Measurements from ENCODE around the gene HS3ST3B1.

Gene HS3ST3B1

DNA sequence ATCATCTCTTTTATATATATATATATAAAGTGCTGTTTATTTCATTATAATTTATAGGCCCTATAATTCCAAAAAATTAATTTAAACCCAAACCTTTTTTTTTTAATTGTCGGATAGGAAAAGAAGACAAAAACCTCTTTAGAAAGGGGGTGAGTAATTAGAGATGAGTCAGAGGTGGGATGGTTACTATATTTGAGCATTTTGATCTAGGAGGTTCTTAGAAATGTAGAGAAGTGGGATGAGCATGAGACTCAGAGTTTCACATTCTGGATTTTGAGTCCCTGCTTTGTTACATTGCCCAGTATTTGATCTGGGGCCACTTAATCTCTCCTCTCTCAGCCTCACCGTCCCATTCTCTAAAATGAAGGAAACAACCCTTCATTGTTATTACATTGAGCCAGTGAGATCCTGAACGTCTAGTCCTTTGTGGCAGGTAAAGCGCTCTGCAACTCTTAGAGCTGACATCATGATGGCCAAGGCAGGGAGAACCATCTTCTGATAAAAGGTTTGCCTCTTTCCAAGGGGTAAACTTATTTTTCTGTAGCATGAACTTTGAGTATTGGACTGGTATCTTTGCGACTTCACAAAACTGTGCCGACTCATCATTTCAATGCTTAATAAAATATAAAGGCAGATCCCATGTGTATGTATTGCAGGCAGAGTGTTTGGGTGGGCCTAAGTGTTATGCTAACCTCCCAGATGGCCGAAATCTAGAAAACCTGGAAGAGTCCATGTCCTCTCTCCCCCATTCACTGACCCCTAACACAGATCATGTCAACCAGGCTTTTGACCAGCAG is 21.3 kb downstream of the HS3ST3B1 start:
- DNase-seq: no peak

DNA sequence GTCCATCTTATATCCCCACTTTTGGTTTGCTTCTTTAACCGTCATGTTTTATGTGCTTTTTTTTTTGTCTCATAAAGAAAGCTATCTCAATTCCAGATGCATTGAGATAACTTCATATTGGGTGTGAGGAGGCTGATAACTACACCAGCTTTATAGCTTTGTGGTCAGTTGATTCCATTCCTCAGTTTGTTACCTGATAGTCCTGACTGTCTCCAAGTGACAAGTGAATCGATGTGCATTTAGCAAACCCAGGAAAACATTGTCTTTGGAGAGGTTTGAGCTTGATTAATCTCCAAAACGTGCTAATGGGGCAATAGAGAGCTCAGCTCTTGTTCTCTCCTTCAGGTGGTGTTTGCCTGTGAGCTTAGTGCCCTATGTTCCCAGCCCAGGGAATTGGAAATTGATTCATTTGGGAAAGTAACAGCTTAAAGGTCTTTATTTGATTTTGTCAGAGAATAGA is 22.7 kb downstream of the HS3ST3B1 start:
- no peak for DNase-seq

DNA sequence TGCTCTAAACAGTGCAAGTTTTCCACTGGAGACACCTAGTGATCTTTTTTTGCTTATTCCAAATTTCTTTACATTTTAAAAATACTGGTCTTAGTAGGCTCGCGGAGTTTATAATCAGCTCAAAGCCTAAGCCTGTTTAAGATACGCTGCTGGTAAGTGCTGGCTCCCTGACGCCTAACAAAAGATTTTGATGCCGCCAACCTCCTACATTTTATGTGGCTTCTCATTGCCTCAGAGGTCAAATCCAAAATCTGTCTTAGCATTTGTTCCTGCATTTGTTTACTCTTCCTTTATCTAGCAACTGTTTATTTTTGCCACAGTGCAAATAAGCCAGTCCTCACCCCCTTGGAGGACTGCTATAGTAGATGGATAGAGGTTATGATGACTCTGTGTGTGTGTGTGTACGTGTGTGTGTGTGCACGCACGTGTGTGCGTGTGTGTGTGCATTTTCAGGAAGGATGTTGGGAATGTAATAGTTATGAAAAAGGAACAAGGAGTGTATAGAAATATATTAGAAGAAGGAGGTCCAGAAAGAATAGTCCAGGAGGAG is 24.8 kb downstream of the HS3ST3B1 start:
- DNase-seq: no peak

DNA sequence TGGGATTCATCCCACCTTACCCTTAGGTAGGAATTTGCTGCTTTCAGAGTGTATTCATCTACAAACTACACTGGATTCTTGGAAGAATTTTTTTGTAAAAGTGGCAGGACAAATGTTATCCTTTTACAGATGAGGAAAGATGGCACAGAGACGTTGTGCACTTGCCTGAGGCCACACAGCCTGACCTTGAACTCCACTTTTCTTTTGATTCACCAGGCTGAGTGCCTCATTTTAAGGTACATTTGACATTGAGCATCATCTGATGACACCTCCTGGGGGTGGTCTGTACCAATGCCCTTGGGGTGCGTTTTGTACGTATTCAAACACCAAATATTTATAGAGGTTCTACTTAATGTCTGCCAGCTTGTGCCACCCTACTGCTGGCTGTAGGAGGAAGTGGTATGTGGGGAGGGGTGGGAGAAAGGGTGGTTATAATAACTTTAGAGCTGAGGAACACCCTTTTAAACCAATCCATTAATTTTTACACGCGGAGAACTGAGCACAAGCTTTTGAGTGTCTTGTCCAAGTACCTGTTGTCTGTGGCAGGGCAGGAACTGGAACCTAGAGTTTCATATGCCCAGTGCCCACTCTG is 29.1 kb downstream of the HS3ST3B1 start:
- DNase-seq: no peak

DNA sequence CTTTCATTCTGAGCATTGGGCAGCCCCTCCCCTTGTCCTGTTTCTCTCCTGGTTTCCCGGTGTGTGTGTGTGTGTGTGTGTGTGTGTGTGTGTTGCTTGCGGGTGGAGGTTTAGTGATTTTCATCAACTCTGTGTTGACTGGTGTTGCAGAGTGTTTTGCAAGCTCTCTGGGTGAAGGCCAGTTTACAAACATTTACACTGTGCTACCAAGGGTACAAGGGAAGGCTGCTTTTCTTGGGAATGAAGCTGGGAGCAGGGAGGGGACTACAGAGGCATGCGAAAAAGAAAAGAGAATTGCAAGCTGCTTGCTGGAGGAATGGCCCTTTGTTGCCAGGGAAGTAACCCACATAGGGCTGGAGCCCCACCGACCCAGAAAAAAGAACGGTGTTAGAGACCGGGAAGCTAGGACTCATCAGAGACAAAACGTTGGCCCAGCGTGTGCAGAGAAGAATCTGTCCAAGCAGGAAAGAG is 29.6 kb downstream of the HS3ST3B1 start:
- DNase-seq: no peak

DNA sequence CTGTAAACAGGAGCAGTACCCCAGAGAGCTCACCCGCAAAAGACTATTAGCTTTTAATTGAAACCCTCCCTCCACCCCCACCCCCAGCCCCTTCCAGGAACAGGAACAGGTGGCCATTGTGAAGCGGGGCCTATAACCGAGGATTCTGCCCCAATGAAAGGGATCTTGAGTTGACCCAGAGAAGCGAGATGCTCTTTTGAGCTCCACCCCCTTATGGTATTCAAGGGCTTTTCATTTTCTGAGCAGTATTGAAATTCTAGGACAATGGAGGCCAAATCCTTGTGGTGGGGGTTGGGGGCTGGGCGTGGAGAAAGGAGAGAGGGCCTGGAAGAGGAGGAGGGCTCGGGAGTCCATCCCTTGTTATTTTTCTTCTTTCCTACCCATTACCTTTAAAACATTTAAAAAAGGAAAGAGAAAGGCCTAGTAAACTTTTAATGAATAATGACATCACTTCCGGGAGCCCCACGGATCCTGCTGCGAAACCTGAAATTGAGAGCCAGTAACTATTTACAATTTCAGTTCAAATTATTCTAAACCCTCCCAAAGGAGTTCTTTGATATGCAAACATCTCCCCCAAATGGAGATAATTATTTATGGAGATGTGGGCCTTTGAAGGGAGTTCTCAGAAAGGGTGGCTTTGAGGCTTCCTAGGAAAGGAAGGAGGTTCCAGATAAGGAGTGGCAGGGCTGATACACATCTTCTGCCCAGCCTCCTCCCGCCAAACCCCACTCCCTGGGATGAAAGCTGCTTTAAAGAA is 30.5 kb downstream of the HS3ST3B1 start:
- no peak for DNase-seq

DNA sequence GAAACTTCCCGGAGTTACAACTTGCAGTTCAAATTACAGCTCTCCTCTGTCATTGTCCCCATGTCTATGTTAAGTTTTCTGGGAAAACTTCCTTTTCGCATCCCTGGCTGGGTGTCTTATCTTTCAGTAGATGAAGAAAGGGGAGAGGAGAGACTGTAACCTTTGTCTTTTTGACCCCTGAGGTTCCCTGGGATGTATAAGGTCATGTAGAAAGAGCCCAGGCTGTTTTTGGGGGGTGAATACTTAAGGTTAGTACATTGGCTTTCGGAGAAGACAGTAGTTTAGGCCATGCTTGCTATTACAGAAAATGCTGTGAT is 31.1 kb downstream of the HS3ST3B1 start:
- DNase-seq: no peak

DNA sequence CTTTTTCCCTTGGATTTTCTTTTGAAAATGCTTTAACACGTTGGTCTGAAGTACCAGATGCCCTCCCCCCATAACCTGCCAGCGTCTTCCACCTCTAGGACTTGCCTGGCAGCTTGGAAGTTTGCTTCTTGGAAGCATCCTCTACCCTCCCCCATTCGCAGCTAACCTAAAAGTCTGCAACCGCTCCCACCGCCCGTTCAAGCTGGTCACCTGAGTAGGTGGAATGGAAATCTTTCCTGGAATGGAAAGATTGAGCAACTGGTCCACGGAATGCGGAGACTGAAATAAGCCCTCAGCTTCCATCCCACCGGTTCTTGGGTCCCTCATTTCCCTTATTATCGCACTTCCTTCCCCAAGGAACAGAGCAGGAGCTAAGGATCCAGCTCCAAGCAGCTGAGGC is 31.4 kb downstream of the HS3ST3B1 start:
- DNase-seq: no peak

DNA sequence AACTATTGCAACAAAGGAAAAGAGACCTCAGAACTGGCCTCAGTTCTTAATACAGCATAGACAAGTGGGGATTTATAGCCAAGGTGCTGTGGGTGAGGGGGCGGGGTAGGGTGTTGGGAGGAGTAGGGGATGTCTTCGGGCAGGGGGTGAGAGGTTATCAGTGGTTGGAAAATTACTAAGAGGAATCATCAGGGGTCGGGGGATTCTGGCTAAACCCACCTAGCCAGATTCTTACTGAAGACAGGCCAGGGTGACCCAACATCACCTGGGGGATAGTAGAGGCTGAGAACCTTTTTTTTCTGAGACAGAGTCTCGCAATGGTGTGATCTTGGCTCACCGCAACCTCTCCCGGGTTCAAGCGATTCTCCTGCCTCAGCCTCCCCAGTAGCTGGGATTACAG is 32.6 kb downstream of the HS3ST3B1 start:
- no peak for DNase-seq

DNA sequence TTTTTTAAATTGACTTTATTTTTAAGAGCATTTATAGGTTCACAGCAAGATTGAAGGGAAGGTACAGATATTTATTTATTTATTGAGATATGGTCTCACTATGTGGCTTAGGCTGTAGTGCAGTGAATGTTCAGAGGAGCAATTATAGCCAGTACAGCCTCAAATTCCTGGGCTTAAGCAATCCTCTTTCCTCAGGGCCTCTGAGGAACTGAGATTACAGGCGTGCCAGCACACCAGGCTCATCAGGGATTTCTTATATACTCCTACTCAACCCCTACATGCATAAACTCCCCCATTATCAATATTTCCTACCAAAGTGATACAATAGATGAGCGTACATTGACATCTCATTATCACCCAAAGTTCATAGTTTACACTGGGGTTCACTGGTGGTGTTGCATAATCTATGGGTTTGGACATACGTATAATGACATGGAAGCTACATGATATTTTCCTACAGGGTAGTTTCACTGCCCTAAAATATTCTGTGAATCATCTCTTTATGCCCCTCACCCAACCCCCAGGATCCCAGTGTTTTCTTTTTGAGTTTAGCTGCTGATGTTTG is 33.5 kb downstream of the HS3ST3B1 start:
- DNase-seq: no peak

DNA sequence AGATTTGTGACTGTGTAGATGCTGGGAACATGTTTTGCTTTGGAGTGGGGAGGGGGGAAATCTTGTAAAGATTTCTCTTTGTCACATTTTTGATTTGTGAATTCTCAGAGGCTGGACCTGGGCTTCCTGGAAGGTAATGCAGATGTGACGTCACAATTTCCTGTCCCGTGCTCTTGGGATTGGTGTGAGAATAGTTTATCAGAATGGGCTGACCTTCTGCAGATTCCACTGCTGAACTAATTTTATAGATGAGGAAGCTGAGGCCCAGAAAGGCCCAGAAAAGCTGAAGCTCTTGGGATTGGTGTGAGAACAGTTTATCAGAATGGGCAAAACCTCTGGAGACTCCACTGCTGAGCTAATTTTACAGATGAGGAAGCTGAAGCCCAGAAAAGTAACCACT is 34.0 kb downstream of the HS3ST3B1 start:
- no peak for DNase-seq

DNA sequence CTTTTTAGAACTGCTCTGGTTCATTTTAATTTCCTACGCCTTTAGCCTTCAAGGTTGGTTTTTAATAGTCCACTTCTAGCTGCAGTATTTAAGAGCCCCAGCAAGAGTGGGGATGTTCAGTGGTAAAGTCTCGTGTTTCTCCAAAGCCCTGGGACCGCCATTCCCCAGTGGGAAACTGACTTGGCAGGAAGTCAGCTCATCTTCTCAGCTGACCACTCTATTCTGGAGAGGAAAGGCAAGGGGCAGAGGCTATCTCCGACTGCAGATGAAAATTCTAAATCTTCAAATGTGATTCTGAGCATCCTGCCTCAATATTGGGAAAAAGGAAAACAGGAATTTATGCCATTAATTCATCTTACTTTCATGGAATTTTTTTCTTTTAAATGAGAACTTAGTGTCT is 35.5 kb downstream of the HS3ST3B1 start:
- DNase-seq: no peak

DNA sequence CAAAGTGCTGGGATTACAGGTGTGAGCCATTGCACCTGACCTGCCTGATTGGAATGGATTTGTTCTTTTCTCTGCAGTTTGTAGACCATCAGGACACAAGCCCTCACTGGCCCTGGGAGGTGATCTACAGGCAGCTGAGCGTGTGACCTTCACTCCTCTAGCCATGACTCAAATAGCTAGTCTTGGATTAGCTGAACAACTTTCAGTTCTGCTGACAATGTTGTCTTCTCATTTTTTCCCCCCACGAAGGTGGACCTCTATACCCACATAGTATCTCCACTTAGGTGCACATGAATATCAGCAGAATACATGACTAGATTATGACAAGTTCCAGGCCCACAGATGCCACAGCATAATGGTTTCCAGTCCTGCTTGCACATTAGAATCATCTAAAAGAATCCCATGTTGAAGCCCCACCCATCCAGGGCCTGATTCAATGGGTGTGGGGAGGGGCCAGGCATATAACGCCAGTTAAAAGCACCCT is 36.8 kb downstream of the HS3ST3B1 start:
- DNase-seq: no peak

DNA sequence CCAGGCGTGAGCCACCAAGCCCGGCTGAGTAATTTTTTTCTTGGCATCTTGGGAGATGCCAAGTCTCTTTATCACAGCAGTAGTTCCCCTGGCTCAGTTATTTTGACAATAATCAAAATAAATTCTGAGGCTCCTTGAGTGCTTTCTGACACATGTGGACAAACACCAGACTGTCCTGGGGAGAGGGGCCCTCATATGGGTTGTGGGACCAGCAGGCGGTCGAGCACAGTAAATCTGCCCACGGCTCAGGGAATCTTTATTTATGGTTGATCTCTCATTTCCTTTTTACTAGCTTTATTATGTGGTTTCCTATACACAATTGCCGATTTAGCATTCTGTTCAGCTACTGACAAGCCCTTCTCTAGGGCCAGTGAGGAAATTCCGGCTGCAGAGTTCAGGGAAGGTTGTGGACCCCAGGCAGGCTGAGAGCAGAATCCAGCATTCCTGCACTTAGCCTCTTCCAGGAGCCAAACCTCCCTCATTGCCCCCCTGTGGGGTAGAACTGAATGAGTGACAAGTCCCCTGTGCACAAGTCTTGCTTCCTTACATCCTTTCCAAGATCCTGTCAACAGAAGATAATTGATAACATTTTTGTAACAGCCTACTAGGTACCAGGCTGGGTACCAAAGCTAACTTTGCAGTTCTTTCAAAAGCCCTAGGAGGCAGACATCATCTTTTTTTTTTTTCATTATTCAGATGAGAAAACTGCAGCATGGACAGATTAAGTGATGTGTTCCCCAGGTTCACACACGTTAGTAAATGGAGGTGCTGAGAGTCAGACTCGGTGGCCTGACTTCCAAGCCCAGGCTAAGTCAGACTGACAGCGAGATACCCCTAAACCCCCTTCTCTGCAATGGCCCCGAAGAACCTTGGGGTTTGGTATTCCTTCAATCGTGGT is 40.2 kb downstream of the HS3ST3B1 start:
- no peak for DNase-seq

DNA sequence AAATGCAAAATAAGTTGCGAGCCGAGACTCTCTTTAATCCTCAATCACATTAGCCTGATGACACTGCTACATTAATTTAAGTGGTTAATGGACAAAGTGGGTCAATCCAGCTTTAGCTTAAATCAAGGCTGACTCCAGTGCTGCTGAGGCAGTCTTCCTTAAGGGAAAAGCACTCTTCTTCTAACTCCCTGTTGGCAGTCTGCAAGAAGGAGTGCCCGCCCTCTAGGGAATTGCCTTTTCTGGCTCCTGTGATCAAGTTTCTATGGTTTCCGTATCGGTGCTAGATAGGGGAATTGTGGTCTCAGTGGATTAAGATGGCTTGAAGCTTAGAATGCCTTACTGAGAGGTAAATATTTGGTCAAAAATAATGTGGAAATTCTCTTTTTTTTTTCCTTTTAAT is 41.0 kb downstream of the HS3ST3B1 start:
- no peak for DNase-seq

DNA sequence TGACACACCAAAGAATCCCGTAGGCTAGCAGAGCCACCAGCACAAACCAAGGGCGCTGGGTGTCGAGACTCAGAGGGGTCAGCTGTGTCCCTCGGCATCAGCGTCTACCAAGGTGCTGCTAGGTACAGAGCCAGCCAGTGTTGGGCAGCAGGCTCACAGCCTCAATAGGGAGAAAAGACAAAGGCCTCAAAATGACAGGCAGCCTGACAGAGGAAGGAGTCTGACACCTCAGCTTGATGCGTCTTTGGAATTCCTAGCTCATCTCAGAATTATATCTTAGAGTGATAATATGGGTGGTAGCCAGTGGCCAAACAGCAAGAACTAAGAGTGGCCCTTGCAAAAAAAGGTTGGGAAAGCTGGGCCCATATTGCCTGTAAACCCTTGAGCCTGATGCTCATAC is 45.9 kb downstream of the HS3ST3B1 start:
- DNase-seq: no peak

DNA sequence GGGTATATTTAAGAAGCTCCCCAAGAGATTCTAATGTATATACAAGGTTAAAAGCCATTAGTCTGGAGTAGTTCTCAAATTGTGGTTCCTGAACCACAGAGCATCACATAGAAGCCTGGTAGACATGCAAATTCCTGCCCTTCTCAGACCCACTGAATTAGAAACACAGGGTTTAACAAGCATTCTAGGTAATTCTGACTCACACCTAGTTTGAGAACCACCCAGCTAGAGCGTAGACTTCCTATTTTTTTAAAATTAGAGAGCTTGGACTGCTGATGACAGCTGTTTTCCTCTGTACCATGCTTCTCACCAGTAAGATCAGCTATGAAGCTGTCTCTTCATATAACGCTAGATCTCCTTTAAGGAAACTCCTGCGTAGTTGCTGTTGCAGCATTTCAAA is 50.6 kb downstream of the HS3ST3B1 start:
- DNase-seq: no peak

DNA sequence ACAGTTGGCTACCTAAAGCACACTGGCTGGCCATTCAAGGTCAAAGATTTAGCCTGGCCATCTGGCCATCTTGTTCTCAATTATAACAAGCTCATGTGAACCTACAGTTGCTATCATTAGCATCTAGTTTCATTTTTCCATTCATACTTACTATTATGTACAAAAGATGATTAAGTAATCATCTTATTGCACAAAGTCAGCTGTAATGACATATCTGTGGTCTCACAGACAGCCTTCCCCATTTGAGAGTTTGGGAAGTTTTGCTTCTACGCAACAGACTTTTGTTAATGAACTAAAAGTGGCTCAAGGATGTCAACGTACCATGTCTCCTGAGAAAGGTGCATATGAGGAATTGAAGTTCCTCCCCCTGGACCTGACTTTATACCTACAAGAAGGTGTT is 51.3 kb downstream of the HS3ST3B1 start:
- DNase-seq: no peak

DNA sequence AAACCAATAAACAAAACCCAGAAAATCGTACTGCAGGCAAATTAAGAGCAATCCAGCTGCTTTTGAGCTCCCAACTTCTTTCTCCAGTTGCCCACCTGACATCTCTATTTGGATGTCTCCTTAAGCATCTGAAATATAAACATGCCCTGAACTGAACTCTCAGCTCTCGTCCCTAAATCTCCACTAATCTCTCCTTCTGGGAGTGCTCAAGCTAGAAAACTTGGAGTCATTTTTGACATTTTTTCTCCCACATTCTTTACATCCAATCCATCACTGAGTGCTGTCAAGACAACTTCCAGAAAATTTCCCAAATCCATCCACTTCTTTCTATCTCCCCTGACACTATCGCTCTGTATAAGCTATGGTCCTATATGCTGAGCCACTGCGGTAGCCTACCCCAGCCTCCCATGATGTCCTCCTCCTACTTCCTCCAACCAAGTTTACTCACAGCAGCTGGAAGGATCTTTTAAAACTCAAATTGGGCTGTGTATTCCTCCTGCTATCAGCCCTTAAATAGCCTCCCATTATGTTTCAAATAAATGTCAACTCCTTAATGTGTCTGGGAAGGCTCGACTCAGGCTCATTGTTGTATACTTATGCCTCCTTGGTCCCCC is 53.1 kb downstream of the HS3ST3B1 start:
- DNase-seq: no peak

DNA sequence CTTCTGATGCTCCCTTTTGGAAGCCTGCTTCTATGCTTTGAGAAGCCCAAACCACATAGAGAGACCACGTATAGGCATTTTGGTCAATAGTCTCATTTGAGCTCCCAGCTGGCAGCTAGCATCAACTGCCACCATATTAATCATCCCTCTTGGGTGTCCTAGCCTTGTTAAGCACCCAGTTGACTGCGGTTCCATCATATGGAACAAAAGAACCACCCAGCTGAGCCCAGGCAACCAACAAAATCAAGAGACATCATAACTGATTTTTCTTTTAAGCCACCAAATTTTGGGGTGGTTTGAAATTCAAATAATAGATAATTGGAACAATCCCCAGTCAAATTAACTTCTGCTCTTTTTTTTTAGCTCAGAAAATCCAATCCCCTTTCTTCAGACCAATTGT is 53.9 kb downstream of the HS3ST3B1 start:
- DNase-seq: no peak

DNA sequence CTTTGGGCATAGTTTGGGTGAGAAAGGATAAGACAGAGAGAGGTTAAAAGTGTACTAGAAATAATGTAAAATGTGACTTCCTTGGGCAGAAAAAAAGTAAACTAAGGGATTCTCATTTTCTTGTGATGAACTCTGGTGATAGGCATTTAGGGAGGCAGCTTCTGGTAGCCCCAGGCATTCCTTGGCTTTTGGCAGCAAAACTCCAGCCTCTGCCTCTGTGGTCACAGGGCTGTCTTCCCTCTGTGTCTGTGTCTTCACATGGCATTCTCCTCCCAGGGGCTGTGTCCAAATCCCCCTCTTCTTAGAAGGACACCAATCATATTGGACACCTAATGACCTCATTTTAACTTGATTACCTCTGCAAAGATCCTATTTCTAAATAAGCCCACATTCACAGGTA is 54.7 kb downstream of the HS3ST3B1 start:
- no peak for DNase-seq

All from activated T-cell treated with anti-CD3 and anti-CD28 coated beads for 4 hours (primary cell).